Effector memory CD4-positive, alpha-beta T cell (primary cell): Measurements from ENCODE around the gene ANKS6.

Experiments used
- DNase-seq, 3 donors: peaks; one replicate each; pipeline ENCODE4 v3.0.0-alpha.2; 2020
- H3K27ac ChIP-seq: 2 replicates; pipeline ENCODE4 v1.7.0; 2013; ENCODE audit warnings: mild to moderate bottlenecking, low read length, moderate library complexity; ENCODE audit not compliant: insufficient read depth, poor library complexity, severe bottlenecking
- H3K27me3 ChIP-seq: replicated peaks from 2 replicates; pipeline ENCODE4 v1.7.0; 2013; ENCODE audit warnings: mild to moderate bottlenecking, low read length; ENCODE audit not compliant: insufficient read depth, control insufficient read depth, poor library complexity, severe bottlenecking
- H3K36me3 ChIP-seq: 2 replicates; pipeline ENCODE4 v1.7.0; 2013; ENCODE audit warnings: mild to moderate bottlenecking, low read length, moderate library complexity; ENCODE audit not compliant: control insufficient read depth, insufficient read depth
- H3K4me1 ChIP-seq: 2 replicates; pipeline ENCODE4 v1.7.0; 2013; ENCODE audit warnings: low read length, mild to moderate bottlenecking; ENCODE audit not compliant: control insufficient read depth, insufficient read depth, poor library complexity, severe bottlenecking
- H3K4me3 ChIP-seq: 2 replicates; pipeline ENCODE4 v1.7.0; 2013; ENCODE audit warnings: low read length, low read depth, mild to moderate bottlenecking; ENCODE audit not compliant: insufficient read depth, poor library complexity, severe bottlenecking
- H3K9me3 ChIP-seq: 2 replicates; pipeline ENCODE4 v1.7.0; 2013; ENCODE audit warnings: mild to moderate bottlenecking, low read length, moderate library complexity; ENCODE audit not compliant: control insufficient read depth

ANKS6 gene

DNA sequence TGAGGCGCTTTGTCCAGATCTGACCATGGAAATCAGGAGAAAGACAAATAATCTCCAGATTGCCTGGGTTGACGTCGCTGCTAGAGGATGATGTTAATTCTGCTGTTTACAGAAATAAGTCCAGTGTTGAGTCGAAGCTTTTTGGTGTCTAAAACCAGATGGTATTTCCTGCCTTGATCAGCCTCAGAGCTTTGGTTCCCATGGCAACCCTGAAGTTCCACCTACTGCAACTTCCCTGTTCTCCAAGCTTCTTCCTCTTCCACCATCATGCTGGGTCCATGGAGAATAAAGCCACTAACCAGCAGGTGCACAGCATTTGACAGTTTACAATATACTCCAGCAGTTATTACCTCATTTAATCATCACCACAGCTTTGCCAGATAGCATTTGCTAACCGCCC lies 69.6 kb downstream of the ANKS6 start:
- Histone ChIP-seq H3K4me3 (no peak overlapping the region), H3K27ac (no peak overlapping the region), H3K36me3 (no peaks in the 10 kb centered on the region), H3K4me1 (no peaks in the 10 kb centered on the region), H3K9me3 (no peaks in the 10 kb centered on the region), H3K27me3 (no peaks in the 10 kb centered on the region)
- DNase-seq = no peak

DNA sequence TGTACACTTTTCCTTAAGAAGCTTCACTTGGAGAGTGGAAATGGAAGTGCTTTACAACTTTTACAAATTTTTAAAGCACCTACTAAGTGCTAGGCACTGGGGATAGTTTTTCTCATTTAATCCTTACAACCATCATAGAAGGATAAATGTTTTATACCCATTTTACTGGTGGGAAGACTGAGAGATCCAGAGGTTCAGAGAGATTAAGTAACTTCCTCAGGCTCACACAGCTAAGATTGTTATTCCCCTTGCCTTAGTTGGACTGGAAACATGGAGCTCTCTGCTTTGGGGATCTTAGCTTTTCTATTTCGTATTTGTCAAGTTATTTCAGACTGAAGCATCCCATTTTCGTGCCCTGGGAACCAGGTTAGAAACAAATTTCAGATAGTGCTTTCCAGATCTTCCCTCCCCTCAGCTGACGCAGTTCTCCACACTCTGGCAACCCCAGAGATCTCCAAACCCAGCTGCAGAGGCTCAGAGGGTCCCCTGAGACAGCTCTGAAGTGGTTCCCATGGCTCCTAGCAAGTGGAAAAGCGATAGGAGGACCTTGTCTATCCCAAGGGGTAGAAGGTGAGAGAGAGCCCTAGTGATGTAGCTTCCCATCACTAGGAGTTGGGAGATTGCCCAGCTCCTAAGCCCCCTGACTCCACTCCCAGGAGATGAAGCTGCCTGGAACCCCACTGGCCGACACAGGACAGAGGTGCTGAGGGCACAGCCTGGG lies 71.4 kb downstream of the ANKS6 start:
- Histone ChIP-seq H3K36me3 (no peaks in the 10 kb centered on the region), H3K27me3 (no peaks in the 10 kb centered on the region), H3K4me1 (no peaks in the 10 kb centered on the region), H3K9me3 (no peaks in the 10 kb centered on the region), H3K27ac (no peak overlapping the region), H3K4me3 (no peak overlapping the region)
- no peak for DNase-seq

DNA sequence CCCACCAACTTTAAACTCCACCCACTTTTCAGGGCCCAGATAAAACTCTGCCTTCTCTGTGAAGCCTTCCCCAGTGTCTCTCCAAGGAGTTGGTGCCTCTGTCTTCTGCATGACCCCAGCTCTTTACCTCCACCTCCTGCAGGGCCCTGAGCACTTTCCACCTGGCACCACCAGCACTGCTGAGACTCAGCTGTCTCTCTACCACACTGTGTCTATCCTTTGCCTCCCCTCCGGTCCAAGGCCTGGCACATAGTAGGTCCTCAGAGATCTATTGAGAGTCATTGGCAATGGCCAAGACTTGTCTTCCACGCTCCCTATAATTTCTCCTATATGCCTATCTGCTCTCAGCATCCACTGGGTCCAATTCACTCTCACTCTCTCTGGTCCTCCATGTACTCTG lies 74.7 kb downstream of the ANKS6 start:
- no peak for DNase-seq
- Histone ChIP-seq H3K9me3 (no peaks in the 10 kb centered on the region), H3K27ac (no peak overlapping the region), H3K36me3 (no peaks in the 10 kb centered on the region), H3K4me3 (no peak overlapping the region), H3K27me3 (no peaks in the 10 kb centered on the region), H3K4me1 (no peaks in the 10 kb centered on the region)

DNA sequence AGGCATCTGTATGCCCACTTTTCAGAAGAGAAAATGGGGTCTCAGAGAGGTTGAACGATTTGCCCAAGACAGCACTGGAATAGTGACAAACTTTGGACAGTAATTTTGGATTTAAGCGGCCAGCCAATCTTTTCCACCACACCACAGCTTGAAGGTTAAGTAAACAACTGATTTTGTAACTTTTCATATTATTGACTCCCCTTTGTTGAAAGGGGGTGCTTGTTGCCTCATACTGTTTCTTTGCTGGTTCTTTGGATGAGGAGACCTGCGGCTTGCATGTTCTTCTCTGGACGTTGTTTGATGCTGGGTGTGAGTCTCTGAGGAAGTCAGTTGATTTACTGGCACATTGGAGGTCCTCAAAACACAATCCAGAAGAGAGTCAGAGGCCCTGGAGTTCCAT lies 76.0 kb downstream of the ANKS6 start:
- Histone ChIP-seq H3K27ac (no peak overlapping the region), H3K27me3 (no peaks in the 10 kb centered on the region), H3K4me1 (no peaks in the 10 kb centered on the region), H3K36me3 (no peaks in the 10 kb centered on the region), H3K4me3 (no peak overlapping the region), H3K9me3 (no peaks in the 10 kb centered on the region)
- DNase-seq = no peak

DNA sequence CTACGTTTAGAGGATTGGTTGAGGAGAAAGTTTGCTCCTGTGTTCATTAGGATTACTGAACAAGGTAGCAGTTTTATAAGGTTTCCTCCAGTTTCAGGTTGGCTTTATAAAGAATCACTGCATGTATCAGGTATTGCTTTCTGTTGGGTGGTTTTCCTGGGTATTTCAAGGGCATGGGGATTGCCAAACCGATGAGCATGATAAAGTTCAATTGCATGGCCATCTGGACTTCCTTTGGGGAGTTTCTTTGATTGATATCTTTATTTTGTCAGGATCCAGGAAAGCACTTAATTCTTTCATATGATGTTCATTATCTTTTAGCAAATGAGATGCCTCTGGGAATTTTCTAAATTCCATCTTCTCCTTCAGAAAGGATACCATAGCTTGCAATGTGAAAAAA lies 77.3 kb downstream of the ANKS6 start:
- no peak for DNase-seq
- H3K4me3 ChIP-seq = no peak overlapping the region
- H3K36me3 ChIP-seq = no peaks in the 10 kb centered on the region
- no peaks in the 10 kb centered on the region for H3K4me1 ChIP-seq
- no peaks in the 10 kb centered on the region for H3K9me3 ChIP-seq
- no peaks in the 10 kb centered on the region for H3K27me3 ChIP-seq
- H3K27ac ChIP-seq = no peak overlapping the region

DNA sequence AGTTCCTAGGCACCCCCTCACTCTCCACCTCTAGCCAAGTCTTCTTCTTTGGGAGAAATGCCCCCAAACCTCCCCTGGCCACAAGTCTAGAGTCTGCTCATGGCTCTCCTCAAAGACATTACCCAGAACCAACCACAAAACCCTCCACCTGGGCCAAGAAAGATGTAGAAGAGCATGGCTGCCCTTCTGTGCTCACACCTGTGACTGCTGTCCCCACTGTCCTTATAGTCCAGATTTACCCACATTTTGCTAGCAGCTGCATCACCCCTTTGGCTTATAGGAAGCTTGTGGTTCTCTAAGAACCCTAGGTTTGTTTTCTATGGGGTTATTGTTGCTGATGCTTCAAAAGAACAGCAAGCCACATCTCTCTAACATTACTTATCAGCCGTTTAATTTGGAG lies 81.5 kb downstream of the ANKS6 start:
- no peaks in the 10 kb centered on the region for H3K27me3 ChIP-seq
- H3K27ac ChIP-seq = no peak overlapping the region
- H3K4me1 ChIP-seq = no peaks in the 10 kb centered on the region
- DNase-seq = no peak
- no peak overlapping the region for H3K4me3 ChIP-seq
- no peaks in the 10 kb centered on the region for H3K36me3 ChIP-seq
- H3K9me3 ChIP-seq = no peaks in the 10 kb centered on the region

DNA sequence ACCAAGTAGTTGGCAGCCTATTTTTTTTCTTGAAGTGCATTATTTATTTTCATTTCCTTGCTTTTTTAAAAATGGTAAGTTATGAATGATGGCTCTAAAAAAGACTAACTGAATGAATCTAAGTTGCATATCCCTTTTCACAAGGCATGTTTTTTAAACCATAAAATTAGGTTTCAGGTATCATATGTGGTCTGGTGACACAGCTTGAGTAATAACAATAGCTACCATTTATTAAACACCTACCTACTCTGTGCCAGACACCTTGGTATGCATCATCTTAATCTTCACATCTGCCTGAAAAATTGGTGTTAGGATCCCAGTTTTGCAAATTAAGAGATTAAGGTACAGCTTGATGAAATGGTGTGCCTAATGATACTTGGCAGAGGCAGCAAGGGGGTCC lies 83.4 kb downstream of the ANKS6 start:
- no peak for DNase-seq
- H3K4me3 ChIP-seq = no peak overlapping the region
- no peaks in the 10 kb centered on the region for H3K4me1 ChIP-seq
- no peak overlapping the region for H3K27ac ChIP-seq
- H3K36me3 ChIP-seq = no peaks in the 10 kb centered on the region
- no peaks in the 10 kb centered on the region for H3K27me3 ChIP-seq
- H3K9me3 ChIP-seq = no peaks in the 10 kb centered on the region

DNA sequence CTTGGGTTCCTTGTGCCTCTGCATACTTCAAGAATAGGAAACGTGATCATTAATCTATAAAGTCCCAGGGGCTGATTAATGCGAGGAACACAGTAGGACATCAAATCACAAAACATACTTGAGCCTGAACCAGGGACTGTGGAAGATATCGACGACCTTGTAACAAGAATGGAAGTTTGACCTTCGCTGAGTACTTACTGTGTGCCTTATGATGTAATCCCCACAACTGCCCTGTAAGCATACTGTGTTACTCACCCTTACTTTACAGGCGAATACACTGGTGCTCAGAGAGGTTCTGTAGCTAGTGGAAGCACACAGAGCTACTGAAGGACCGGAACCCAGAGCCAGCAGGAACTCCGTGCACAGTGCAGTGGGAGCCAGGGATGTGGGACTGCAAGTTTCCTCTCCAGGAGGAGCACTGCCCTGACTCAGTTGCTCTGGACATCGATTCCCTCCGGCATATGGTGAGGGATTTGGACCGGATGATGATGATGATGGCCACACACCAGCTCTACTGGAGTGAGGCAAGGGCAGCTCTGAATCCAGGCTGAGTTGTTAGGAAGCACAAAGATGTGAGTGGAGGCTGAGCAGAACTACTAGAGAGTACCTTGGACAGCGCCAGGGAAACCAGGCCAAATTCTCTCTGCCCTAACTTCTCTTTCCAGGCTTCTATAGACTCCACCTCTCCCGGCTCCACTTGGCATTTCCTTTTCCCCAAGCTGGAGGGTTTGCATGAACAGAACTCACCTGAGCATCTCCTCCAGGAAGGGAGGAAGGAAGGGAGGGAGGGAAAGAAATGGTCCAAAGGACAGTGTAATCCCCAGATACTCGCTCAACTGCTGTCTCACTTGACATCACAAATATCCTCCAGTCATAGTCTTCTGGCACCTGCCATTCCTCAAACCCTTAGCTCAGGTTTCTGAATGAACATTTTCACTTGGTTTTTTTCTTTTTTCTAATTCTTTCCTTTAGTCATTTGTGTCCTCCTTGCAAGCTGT lies 86.1 kb downstream of the ANKS6 start:
- no peak for DNase-seq
- no peak overlapping the region for H3K4me3 ChIP-seq
- H3K4me1 ChIP-seq = peaks cover 3% of the 10 kb centered on the region
- no peaks in the 10 kb centered on the region for H3K36me3 ChIP-seq
- H3K9me3 ChIP-seq = no peaks in the 10 kb centered on the region
- peaks cover 13% of the 10 kb centered on the region for H3K27me3 ChIP-seq
- no peak overlapping the region for H3K27ac ChIP-seq

DNA sequence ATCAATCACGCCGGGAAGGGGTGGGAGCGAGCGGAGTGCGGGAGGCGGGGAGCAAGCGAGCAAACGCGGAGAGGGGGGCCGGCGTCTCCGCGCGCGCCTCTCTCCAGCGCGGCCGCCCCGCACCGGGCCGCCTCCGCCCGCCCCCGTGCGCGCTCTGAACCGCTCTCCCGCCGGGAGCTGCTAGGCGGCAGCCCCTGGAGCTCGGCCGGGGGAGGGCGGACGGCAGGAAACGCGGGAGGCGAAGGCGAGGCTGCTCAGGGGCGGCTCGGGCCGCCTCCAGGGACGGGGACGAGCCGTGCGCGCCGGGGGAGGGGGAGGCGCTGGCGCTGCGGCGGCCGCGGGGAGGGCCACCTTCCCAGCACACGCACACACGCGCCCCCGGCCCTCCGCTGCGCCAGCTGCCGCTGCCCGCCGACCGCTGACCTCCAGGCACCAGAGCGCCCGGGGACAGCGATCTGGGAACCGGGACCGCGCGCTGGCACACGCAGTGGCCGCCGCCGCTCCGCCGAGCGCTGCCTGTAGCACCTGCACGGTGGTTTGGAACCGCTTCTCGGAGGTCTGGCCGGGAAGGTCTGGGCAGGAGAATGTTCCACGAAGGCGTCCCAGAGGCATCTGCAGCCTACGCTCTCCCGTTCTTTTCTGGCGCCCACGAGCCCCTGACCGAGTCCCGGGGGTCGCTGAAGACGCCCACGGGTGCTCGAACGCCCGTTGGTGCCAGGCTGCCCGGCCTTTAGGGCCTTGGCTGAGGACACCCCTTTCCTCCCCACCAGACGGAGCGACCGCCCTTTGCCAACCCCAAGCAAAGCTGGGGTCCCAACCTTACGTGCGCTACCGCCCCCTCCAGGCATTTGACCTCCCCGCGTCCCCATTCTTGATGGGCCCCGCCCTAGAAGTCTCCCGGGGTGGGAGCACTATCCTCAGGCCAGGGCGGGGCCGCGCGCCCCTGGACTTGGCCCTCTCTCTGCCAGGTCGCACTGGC lies 87.1 kb downstream of the ANKS6 start, which contains the start of gene GABBR2:
Gene GABBR2 (minus strand): TSS at position 3 of the 979 bp plus-strand sequence. CDS start 198 bp downstream, outside the sequence.
- Histone ChIP-seq H3K36me3 (no peaks in the 10 kb centered on the region), H3K9me3 (no peaks in the 10 kb centered on the region), H3K4me3 (no peak within 1 kb of the TSS), H3K4me1 (peaks cover 3% of the 10 kb centered on the region), H3K27ac (no peak within 1 kb of the TSS), H3K27me3 (peaks cover 13% of the 10 kb centered on the region)
- DNase-seq = no peak
